A673 (cell line): Measurements from ENCODE around the gene ATG4B.

ENCODE experiments used
- CTCF ChIP-seq: fragments of 300-800, 200-600 bp; sonication (generic); conservative IDR thresholded peaks from 2 replicates; pipeline ENCODE4 v1.5.1; 2017; ENCODE audit warnings: low read depth, mild to moderate bottlenecking, antibody characterized with exemption, low read length, moderate library complexity, mixed read lengths
- EZH2 ChIP-seq: fragments of 200-600 bp; sonication (generic); IDR thresholded peaks from 2 replicates; pipeline ENCODE4 v1.6.1; 2017; ENCODE audit warnings: borderline replicate concordance, low read depth, mild to moderate bottlenecking, mixed read lengths, antibody characterized with exemption, low read length; ENCODE audit not compliant: poor library complexity, severe bottlenecking

- TF ChIP-seq CTCF (no peak), EZH2 (no peak)
Observed at GRCh38 chr2:241678307-241678706, 40.8 kb downstream of the ATG4B start.
